Liver (tissue), 3 donors: ENCODE measurements around the gene LCP1.

Experiments used
- ATF3 ChIP-seq: IDR thresholded peaks from 2 replicates; pipeline ENCODE4 v1.6.1; 2016; ENCODE audit warnings: antibody characterized with exemption
- GABPA ChIP-seq, 2 donors: IDR thresholded peaks in 1 of 2; conservative IDR thresholded peaks in 1 of 2; 2 replicates each; pipeline ENCODE4 v1.6.1; 2016; ENCODE audit warnings: antibody characterized with exemption in 2 of 2, mild to moderate bottlenecking in 1 of 2, moderate library complexity in 1 of 2
- JUND ChIP-seq, 2 donors: IDR thresholded peaks; 2 replicates each; pipeline ENCODE4 v1.6.1; 2016; ENCODE audit warnings: antibody characterized with exemption in 2 of 2
- TAF1 ChIP-seq: conservative IDR thresholded peaks from 2 replicates; pipeline ENCODE4 v1.6.1; 2016; ENCODE audit warnings: antibody characterized with exemption, mild to moderate bottlenecking
- TF ChIP-seq, protein P1 (sequence below): fragments of 150-350 bp; IDR thresholded peaks from 2 replicates; pipeline ENCODE4 v1.5.1; 2017; ENCODE audit warnings: improper control_type of control experiment, low read depth, low read length; ENCODE audit not compliant: missing input control
- donor health status: healthy.
- donor health status: healthy.

GRCh38 chr13:46207828-46208227, 25.9 kb upstream of the LCP1 start:
- TF ChIP-seq TAF1: no peak
- TF ChIP-seq, protein P1, sequence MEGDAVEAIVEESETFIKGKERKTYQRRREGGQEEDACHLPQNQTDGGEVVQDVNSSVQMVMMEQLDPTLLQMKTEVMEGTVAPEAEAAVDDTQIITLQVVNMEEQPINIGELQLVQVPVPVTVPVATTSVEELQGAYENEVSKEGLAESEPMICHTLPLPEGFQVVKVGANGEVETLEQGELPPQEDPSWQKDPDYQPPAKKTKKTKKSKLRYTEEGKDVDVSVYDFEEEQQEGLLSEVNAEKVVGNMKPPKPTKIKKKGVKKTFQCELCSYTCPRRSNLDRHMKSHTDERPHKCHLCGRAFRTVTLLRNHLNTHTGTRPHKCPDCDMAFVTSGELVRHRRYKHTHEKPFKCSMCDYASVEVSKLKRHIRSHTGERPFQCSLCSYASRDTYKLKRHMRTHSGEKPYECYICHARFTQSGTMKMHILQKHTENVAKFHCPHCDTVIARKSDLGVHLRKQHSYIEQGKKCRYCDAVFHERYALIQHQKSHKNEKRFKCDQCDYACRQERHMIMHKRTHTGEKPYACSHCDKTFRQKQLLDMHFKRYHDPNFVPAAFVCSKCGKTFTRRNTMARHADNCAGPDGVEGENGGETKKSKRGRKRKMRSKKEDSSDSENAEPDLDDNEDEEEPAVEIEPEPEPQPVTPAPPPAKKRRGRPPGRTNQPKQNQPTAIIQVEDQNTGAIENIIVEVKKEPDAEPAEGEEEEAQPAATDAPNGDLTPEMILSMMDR: no peak
- TF ChIP-seq GABPA (IDR thresholded peaks at IDR 0.05 in 1 of 2, conservative IDR thresholded peaks at IDR 0.05 in 1 of 2): no peak
- no peak for TF ChIP-seq JUND (IDR thresholded peaks at IDR 0.05)
- TF ChIP-seq ATF3: no peak
